Fibroblast of lung (primary cell): ENCODE data around the gene TENM3. TPM values are rescaled to one million over a fixed set of nuclear protein-coding genes. Genes with fewer than 3 reads are reported as not detected.

Experiments
- DNase-seq, 2 donors: peaks; one replicate each; pipeline versions ENCODE4 v3.0.0 to v3.0.0-alpha.2; 2010; ENCODE audit warnings: low read depth in 2 of 2
- H2AFZ ChIP-seq: 2 replicates; pipeline ENCODE4 v1.5.1; 2012; ENCODE audit warnings: low read length, control low read depth, inconsistent platforms
- H3K27ac ChIP-seq: 2 replicates; pipeline ENCODE4 v1.5.1; 2011; ENCODE audit warnings: low read length, control low read depth; ENCODE audit not compliant: insufficient read depth
- H3K27me3 ChIP-seq: 2 replicates; pipeline ENCODE4 v1.5.1; 2011; ENCODE audit warnings: mild to moderate bottlenecking, low read length; ENCODE audit not compliant: control insufficient read depth, insufficient read depth
- H3K36me3 ChIP-seq: 2 replicates; pipeline ENCODE4 v1.5.1; 2011; ENCODE audit warnings: low read length; ENCODE audit not compliant: control insufficient read depth, insufficient read depth
- H3K4me1 ChIP-seq: 2 replicates; pipeline ENCODE4 v1.5.1; 2011; ENCODE audit warnings: low read length; ENCODE audit not compliant: control insufficient read depth, insufficient read depth; ENCODE audit errors: extremely low read depth
- H3K4me2 ChIP-seq: 2 replicates; pipeline ENCODE4 v1.5.1; 2011; ENCODE audit warnings: low read length, control low read depth; ENCODE audit not compliant: insufficient read depth; ENCODE audit errors: extremely low read depth
- H3K4me3 ChIP-seq, 4 experiments: fragments of 200-600 bp in 1 of 4; sonication (generic) in 1 of 4; replicated peaks in 1 of 4; 2 replicates each; pipeline ENCODE4 v1.5.1; 2011 to 2016; ENCODE audit warnings: low read length in 4 of 4, low read depth in 3 of 4, mild to moderate bottlenecking in 3 of 4, control low read depth in 2 of 4, inconsistent platforms in 1 of 4, mixed read lengths in 1 of 4; ENCODE audit not compliant: insufficient read depth in 1 of 4; ENCODE audit errors: control extremely low read depth in 1 of 4
- H3K79me2 ChIP-seq: 2 replicates; pipeline ENCODE4 v1.5.1; 2012; ENCODE audit warnings: mild to moderate bottlenecking, low read length, inconsistent platforms; ENCODE audit not compliant: control insufficient read depth, insufficient read depth
- H3K9ac ChIP-seq: 2 replicates; pipeline ENCODE4 v1.5.1; 2011; ENCODE audit warnings: mild to moderate bottlenecking, low read length, control low read depth; ENCODE audit not compliant: insufficient read depth
- H3K9me3 ChIP-seq: 2 replicates; pipeline ENCODE4 v1.5.1; 2012; ENCODE audit warnings: low read depth, low read length; ENCODE audit not compliant: control insufficient read depth, insufficient read depth
- H4K20me1 ChIP-seq: 2 replicates; pipeline ENCODE4 v1.5.1; 2011; ENCODE audit warnings: low read length; ENCODE audit not compliant: control insufficient read depth, insufficient read depth; ENCODE audit errors: extremely low read depth
- CTCF ChIP-seq, 2 donors: IDR thresholded peaks in 1 of 2; conservative IDR thresholded peaks in 1 of 2; 1 replicate in 1 of 2; 2 replicates in 1 of 2; pipeline ENCODE4 v1.5.1; 2011 to 2012; ENCODE audit warnings: low read length in 2 of 2, control low read depth in 1 of 2, inconsistent platforms in 1 of 2, low read depth in 1 of 2, mild to moderate bottlenecking in 1 of 2
- EZH2 ChIP-seq: IDR thresholded peaks from 2 replicates; pipeline ENCODE4 v1.5.1; 2012; ENCODE audit warnings: low read length, control low read depth, mild to moderate bottlenecking; ENCODE audit errors: missing control alignments
- polyA plus RNA-seq, 2 donors: library from polyadenylated mRNA; depleted of rRNA in 1 of 2; stranded (reverse) in 1 of 2; unstranded in 1 of 2; fragments of >200 nt; gene quantifications; 2 replicates each; pipeline ENCODE4 v1.2.1, GENCODE V29; 2011 to 2012; ENCODE audit warnings: missing spikeins in 1 of 2
- total RNA-seq: library from RNA; depleted of rRNA; stranded (reverse); fragments of >200 nt; gene quantifications from 2 replicates; pipeline ENCODE4 v1.2.1, GENCODE V29; 2014

The TENM3 gene
- total and polyA plus RNA-seq, 2 donors (not counting 1 experiment from before 2014, with no cell fraction given), result 2.7 to 3.6 TPM

GRCh38 chr4:182337366-182337765 is 94.2 kb downstream of the TENM3 start:
- no peak overlapping the region for H3K4me2 ChIP-seq
- no peaks in the 10 kb centered on the region for H3K4me1 ChIP-seq
- TF ChIP-seq EZH2 (no peak), CTCF (conservative IDR thresholded peaks at IDR 0.05 in 1 of 2, IDR thresholded peaks at IDR 0.05 in 1 of 2; ENCODE audit: low read depth in 1 of 2, low read length in 2 of 2) (no peak)
- no peak overlapping the region for H2AFZ ChIP-seq
- no peaks in the 10 kb centered on the region for H3K27me3 ChIP-seq
- no peak overlapping the region for H3K4me3 ChIP-seq
- no peaks in the 10 kb centered on the region for H3K79me2 ChIP-seq
- H3K27ac ChIP-seq, result no peak overlapping the region
- H3K36me3 ChIP-seq, result no peaks in the 10 kb centered on the region
- H3K9me3 ChIP-seq, result no peaks in the 10 kb centered on the region
- H3K9ac ChIP-seq, result no peak overlapping the region
- H4K20me1 ChIP-seq, result no peaks in the 10 kb centered on the region
- DNase-seq, result peak in 1 of 2 donors; percentile 29

GRCh38 chr4:182338063-182338462 is 94.9 kb downstream of the TENM3 start:
- no peaks in the 10 kb centered on the region for H3K9me3 ChIP-seq
- H3K27ac ChIP-seq, result no peak overlapping the region
- no peak overlapping the region for H2AFZ ChIP-seq
- H3K4me1 ChIP-seq, result no peaks in the 10 kb centered on the region
- H3K4me3 ChIP-seq, result no peak overlapping the region
- TF ChIP-seq EZH2 (no peak), CTCF (conservative IDR thresholded peaks at IDR 0.05 in 1 of 2, IDR thresholded peaks at IDR 0.05 in 1 of 2; ENCODE audit: low read depth in 1 of 2, low read length in 2 of 2) (no peak)
- no peak overlapping the region for H3K9ac ChIP-seq
- H3K36me3 ChIP-seq, result no peaks in the 10 kb centered on the region
- H3K4me2 ChIP-seq, result no peak overlapping the region
- DNase-seq, result peak in 1 of 2 donors; percentile 26
- no peaks in the 10 kb centered on the region for H3K79me2 ChIP-seq
- H4K20me1 ChIP-seq, result no peaks in the 10 kb centered on the region
- H3K27me3 ChIP-seq, result no peaks in the 10 kb centered on the region

- Histone ChIP-seq H3K9ac (no peak overlapping the region), H3K27me3 (no peaks in the 10 kb centered on the region), H3K9me3 (no peaks in the 10 kb centered on the region), H4K20me1 (no peaks in the 10 kb centered on the region), H3K4me1 (no peaks in the 10 kb centered on the region), H3K4me2 (no peak overlapping the region), H3K36me3 (no peaks in the 10 kb centered on the region), H3K79me2 (no peaks in the 10 kb centered on the region), H3K4me3 (no peak overlapping the region), H2AFZ (no peak overlapping the region), H3K27ac (no peak overlapping the region)
- TF ChIP-seq CTCF (conservative IDR thresholded peaks at IDR 0.05 in 1 of 2, IDR thresholded peaks at IDR 0.05 in 1 of 2; ENCODE audit: low read depth in 1 of 2, low read length in 2 of 2) (no peak), EZH2 (no peak)
- DNase-seq, result peak in 1 of 2 donors; percentile 45
These were observed 95.5 kb downstream of the TENM3 start for GRCh38 chr4:182338746-182339145.
